ENCODE results near the gene TRIO. TPM values are rescaled to one million over a fixed set of nuclear protein-coding genes. Genes with fewer than 3 reads are reported as not detected.
A peak's percentile ranks its signal among the peaks of the same experiment; 100 is the strongest.

Gene TRIO
- total and polyA plus RNA-seq, 10 of the 15 experiments (the other 5 are each of a cell fraction or from before 2014, with no cell fraction given): 5.1 to 96.4 (median 44.6) TPM

- TF ChIP-seq E2F8 (IDR thresholded peaks at IDR 0.05; ENCODE audit: low read depth, partially characterized antibody): no peak
- TF ChIP-seq NFYA (IDR thresholded peaks at IDR 0.05; ENCODE audit: borderline replicate concordance, low read depth, low read length): no peak
- no peak for TF ChIP-seq SREBF1 (IDR thresholded peaks at IDR 0.05; ENCODE audit: low read length)
- no peak for TF ChIP-seq ATF7 (IDR thresholded peaks at IDR 0.05; ENCODE audit: low read depth)
- TF ChIP-seq STAT1 (conservative IDR thresholded peaks at IDR 0.05): no peak
These were observed 101.6 kb downstream of the TRIO start (continued) for GRCh38 chr5:14244721-14245120.

DNA sequence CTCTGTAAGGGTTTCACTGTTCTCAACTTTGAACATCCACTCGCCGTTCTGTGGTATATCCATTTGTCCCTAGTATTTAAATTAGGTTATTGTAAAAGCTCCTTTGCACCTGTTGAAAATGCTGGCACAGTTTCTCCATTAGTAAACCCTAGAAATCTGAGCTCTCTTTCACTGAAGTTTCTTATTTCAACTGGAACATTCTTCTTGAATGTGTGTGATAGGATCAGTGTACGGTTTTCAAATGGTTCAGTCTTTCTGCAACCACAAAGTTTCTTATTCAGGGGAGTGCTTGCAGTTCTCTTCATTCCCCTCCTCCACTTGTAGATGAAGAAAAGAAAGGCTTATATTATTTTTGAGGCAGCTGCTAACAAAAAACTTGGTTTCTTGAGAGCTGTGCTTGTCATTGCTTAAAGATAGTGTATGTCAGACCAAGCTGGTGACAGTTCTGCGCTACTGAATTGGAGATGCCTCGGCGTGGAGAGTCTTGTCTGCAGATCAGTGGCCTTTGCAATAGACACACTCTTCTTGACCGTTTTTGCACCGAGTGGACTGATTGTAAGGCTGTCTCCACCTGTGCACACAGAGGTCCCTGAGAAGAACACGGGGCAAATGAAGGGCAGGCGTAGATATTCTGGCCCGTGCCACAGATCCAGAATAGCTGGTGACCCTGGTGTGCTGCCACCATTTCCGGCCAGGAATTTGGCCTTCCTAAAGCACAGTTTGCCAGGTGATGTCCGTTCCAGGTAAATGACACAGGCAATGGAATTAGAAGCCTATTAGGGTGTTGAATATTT is 102.2 kb downstream of the TRIO start:
- intact Hi-C loops (cut with micrococcal nuclease; ENCODE audit: unreplicated experiment): no loop called here
- BruUV-seq (replicated peaks): no TSS peak
- Histone ChIP-seq H4K20me1 (ENCODE audit: control insufficient read depth, insufficient read depth) (peaks cover 2% of the 10 kb centered on the region; the same call in 1 of the 2 replicates), H3K9ac (ENCODE audit: control insufficient read depth, insufficient read depth, low read length) (no peak overlapping the region), H3K27ac (ENCODE audit: control insufficient read depth, insufficient read depth) (no peak overlapping the region), H3K79me2 (ENCODE audit: control insufficient read depth, insufficient read depth, low read length) (peaks cover 75% of the 10 kb centered on the region), H3K4me3 (no peak overlapping the region), H3K36me3 (ENCODE audit: control insufficient read depth in 2 of 2, insufficient read depth in 2 of 2, low read length in 1 of 2) (peaks cover 2 to 6% of the 10 kb centered on the region in 2 experiments; a peak in 3 of 4 replicates), H2AFZ (ENCODE audit: control insufficient read depth, low read depth, low read length) (no peak overlapping the region), H3K27me3 (replicated peaks in 1 of 2; ENCODE audit: control insufficient read depth in 2 of 2, insufficient read depth in 2 of 2, low read length in 1 of 2) (no peaks in the 10 kb centered on the region), H3K4me1 (ENCODE audit: control insufficient read depth, insufficient read depth, low read length) (peaks cover 22% of the 10 kb centered on the region), H3K9me3 (replicated peaks; ENCODE audit: control insufficient read depth, insufficient read depth, low read length) (no peaks in the 10 kb centered on the region), H3K4me2 (ENCODE audit: control insufficient read depth, insufficient read depth) (no peak overlapping the region)
- POLR2A ChIA-PET: interaction anchor here (0.9 to 1.4 kb wide), 4 partner anchors 15 to 32 kb away, joined by 3 to 5 read pairs (median 4); no protein-coding TSS in a partner anchor
- in situ Hi-C loops (cut with MboI): no loop called here
- SMC1A ChIA-PET (ENCODE audit: uncharacterized antibody, unreplicated experiment): interaction anchor here (1.0 to 3.1 kb wide), 15 partner anchors 11 to 304 kb away, joined by 3 to 14 read pairs (median 4); no protein-coding TSS in a partner anchor
- no peak; the same call in 2 of the 3 replicates for ATAC-seq
- no peak for TF ChIP-seq PBX3 (IDR thresholded peaks at IDR 0.05; ENCODE audit: insufficient replicate concordance, low read depth, low read length)
- 0 out of 2 replicates have a peak, but pooled peaks have one; percentile 12 for TF ChIP-seq RUNX3 (IDR thresholded peaks at IDR 0.05; ENCODE audit: low read length)
- no peak for TF ChIP-seq ZNF384 (IDR thresholded peaks at IDR 0.05; ENCODE audit: borderline replicate concordance, low read depth, low read length)
- RAD21 ChIA-PET (ENCODE audit: unreplicated experiment): interaction anchor here (0.9 to 1.4 kb wide), 7 partner anchors 8 to 41 kb away, joined by 3 to 5 read pairs (median 3); no protein-coding TSS in a partner anchor
- no peak for FAIRE-seq
- CTCF ChIA-PET: interaction anchor here (0.9 to 3.8 kb wide), 8 partner anchors 9 to 137 kb away, joined by 3 to 20 read pairs (median 4); no protein-coding TSS in a partner anchor
- DNase-seq (ENCODE audit: low read depth, low spot score): no peak
- 74% methylated on average over 13 of the region's 13 CpGs for WGBS (ENCODE audit: insufficient coverage, insufficient replicate concordance, low lambda C conversion rate, missing lambda C conversion rate)
